H1 (cell line): ENCODE data around the gene DOK7. TPM values are rescaled to one million over a fixed set of nuclear protein-coding genes. Genes with fewer than 3 reads are reported as not detected.

Experiments
- CTCF ChIA-PET: fragments of 300-600 bp; sonication (Branson Sonifier 250); formaldehyde crosslinking; loops from one replicate; lab custom pipeline; 2021; ENCODE audit not compliant: partially characterized antibody; lab: Charles Lee
- POLR2A ChIA-PET: fragments of 300-600 bp; sonication (Branson Sonifier 250); formaldehyde crosslinking; loops from one replicate; lab custom pipeline; 2021; ENCODE audit warnings: inconsistent platforms; ENCODE audit not compliant: partially characterized antibody; lab: Charles Lee
- DNase-seq, 2 experiments: peaks; one replicate each; pipeline versions ENCODE4 v3.0.0 to v3.0.0-alpha.2; 2010 to 2022; ENCODE audit warnings: low spot score in 2 of 2, low read depth in 1 of 2, mixed read lengths in 1 of 2
- FAIRE-seq: peaks from 2 replicates; lab custom pipeline; 2011; peaks lifted over from hg19 to GRCh38; lab: Jason Lieb, UNC
- H2AFZ ChIP-seq: 2 replicates; pipeline ENCODE4 v1.8.1; 2012; ENCODE audit warnings: low read length, inconsistent platforms
- H2AK5ac ChIP-seq: 2 replicates; pipeline ENCODE4 v1.6.1; 2013; ENCODE audit warnings: low read depth, low read length
- H2BK120ac ChIP-seq: replicated peaks from 2 replicates; pipeline ENCODE3; 2013; ENCODE audit warnings: low read depth, low read length, inconsistent platforms
- H2BK12ac ChIP-seq: 2 replicates; pipeline ENCODE4 v1.6.1; 2013; ENCODE audit warnings: low read depth, low read length
- H2BK15ac ChIP-seq: 2 replicates; pipeline ENCODE4 v1.6.1; 2013; ENCODE audit warnings: low read length
- H2BK20ac ChIP-seq: 2 replicates; pipeline ENCODE4 v1.6.1; 2013; ENCODE audit warnings: low read length
- H2BK5ac ChIP-seq: 2 replicates; pipeline ENCODE4 v1.6.1; 2013; ENCODE audit warnings: low read depth, low read length
- H3K14ac ChIP-seq: 2 replicates; pipeline ENCODE4 v1.6.1; 2013; ENCODE audit warnings: inconsistent platforms; ENCODE audit not compliant: insufficient read length
- H3K18ac ChIP-seq: 2 replicates; pipeline ENCODE4 v1.6.1; 2013; ENCODE audit warnings: low read length; ENCODE audit errors: extremely low read depth
- H3K23ac ChIP-seq: 2 replicates; pipeline ENCODE4 v1.6.1; 2013; ENCODE audit warnings: inconsistent platforms; ENCODE audit not compliant: insufficient read length
- H3K23me2 ChIP-seq: 2 replicates; pipeline ENCODE4 v1.6.1; 2013; ENCODE audit warnings: low read depth, low read length
- H3K27ac ChIP-seq: 2 replicates; pipeline ENCODE4 v1.6.1; 2011; ENCODE audit warnings: low read depth, low read length, inconsistent platforms
- H3K27me3 ChIP-seq, 4 experiments: replicated peaks in 1 of 4; 1 replicate in 1 of 4; 2 replicates in 3 of 4; pipeline versions ENCODE4 v1.6.1 to v1.8.1; 2011 to 2013; ENCODE audit warnings: low read length in 3 of 4, mild to moderate bottlenecking in 3 of 4, inconsistent platforms in 2 of 4, mixed read lengths in 2 of 4, moderate library complexity in 1 of 4; ENCODE audit not compliant: control insufficient read depth in 3 of 4, insufficient read depth in 3 of 4; ENCODE audit errors: extremely low read depth in 1 of 4
- H3K36me3 ChIP-seq, 4 experiments: 2 replicates each; pipeline versions ENCODE4 v1.6.1 to v1.8.1; 2011 to 2013; ENCODE audit warnings: mild to moderate bottlenecking in 4 of 4, low read length in 3 of 4, moderate library complexity in 2 of 4, control low read depth in 1 of 4, inconsistent platforms in 1 of 4; ENCODE audit not compliant: insufficient read depth in 4 of 4, control insufficient read depth in 2 of 4
- H3K4ac ChIP-seq: replicated peaks from 2 replicates; pipeline ENCODE3; 2013; ENCODE audit warnings: low read length, low read depth, mixed read lengths, inconsistent platforms; ENCODE audit not compliant: insufficient read length
- H3K4me1 ChIP-seq, 4 experiments: replicated peaks in 1 of 4; 1 replicate in 1 of 4; 2 replicates in 3 of 4; pipeline versions ENCODE4 v1.6.1 to v1.8.1; 2011 to 2013; ENCODE audit warnings: low read length in 3 of 4, inconsistent platforms in 2 of 4, mixed read lengths in 1 of 4; ENCODE audit not compliant: insufficient read depth in 4 of 4, control insufficient read depth in 3 of 4
- H3K4me2 ChIP-seq, 2 experiments: 2 replicates each; pipeline versions ENCODE4 v1.6.1 to v1.8.1; 2011 to 2013; ENCODE audit warnings: low read depth in 2 of 2, low read length in 2 of 2, control low read depth in 1 of 2, inconsistent platforms in 1 of 2, mild to moderate bottlenecking in 1 of 2; ENCODE audit not compliant: insufficient read depth in 1 of 2
- H3K4me3 ChIP-seq, 4 experiments: fragments of 200-600, 300-600 bp in 1 of 4; sonication (generic), shearing (Covaris generic), sonication (Bioruptor Twin) in 1 of 4; 2 replicates each; pipeline versions ENCODE4 v1.5.1 to v1.8.1; 2011 to 2016; ENCODE audit warnings: low read length in 4 of 4, low read depth in 3 of 4, control low read depth in 2 of 4, inconsistent platforms in 2 of 4, mild to moderate bottlenecking in 2 of 4, mixed read lengths in 1 of 4, moderate library complexity in 1 of 4; ENCODE audit not compliant: insufficient read depth in 2 of 4; ENCODE audit errors: extremely low read depth in 1 of 4
- H3K56ac ChIP-seq: replicated peaks from 2 replicates; pipeline ENCODE3; 2013; ENCODE audit warnings: low read depth, mild to moderate bottlenecking, mixed read lengths, low read length, inconsistent platforms; ENCODE audit not compliant: insufficient read length
- H3K79me1 ChIP-seq: 2 replicates; pipeline ENCODE4 v1.6.1; 2013; ENCODE audit warnings: low read depth, low read length, control low read depth
- H3K79me2 ChIP-seq, 2 experiments: 2 replicates each; pipeline versions ENCODE4 v1.6.1 to v1.8.1; 2012 to 2013; ENCODE audit warnings: low read length in 2 of 2, mild to moderate bottlenecking in 2 of 2, inconsistent platforms in 1 of 2; ENCODE audit not compliant: insufficient read depth in 2 of 2, control insufficient read depth in 1 of 2
- H3K9ac ChIP-seq, 4 experiments: replicated peaks in 1 of 4; 1 replicate in 1 of 4; 2 replicates in 3 of 4; pipeline versions ENCODE4 v1.6.1 to v1.8.1; 2011 to 2013; ENCODE audit warnings: low read depth in 3 of 4, low read length in 3 of 4, control low read depth in 2 of 4, mild to moderate bottlenecking in 2 of 4, moderate library complexity in 2 of 4, inconsistent platforms in 1 of 4; ENCODE audit errors: extremely low read depth in 1 of 4
- H3K9me3 ChIP-seq, 2 experiments: 2 replicates each; pipeline versions ENCODE4 v1.6.1 to v1.8.1; 2012 to 2013; ENCODE audit warnings: mild to moderate bottlenecking in 2 of 2, moderate library complexity in 2 of 2, control low read depth in 1 of 2, inconsistent platforms in 1 of 2, low read depth in 1 of 2, low read length in 1 of 2, mixed read lengths in 1 of 2; ENCODE audit not compliant: insufficient read depth in 2 of 2
- H4K20me1 ChIP-seq, 2 experiments: replicated peaks in 1 of 2; 2 replicates each; pipeline versions ENCODE3 to v1.8.1; 2011 to 2013; ENCODE audit warnings: inconsistent platforms in 2 of 2, low read length in 2 of 2, mild to moderate bottlenecking in 1 of 2; ENCODE audit not compliant: insufficient read depth in 2 of 2, control insufficient read depth in 1 of 2
- H4K5ac ChIP-seq: 2 replicates; pipeline ENCODE4 v1.6.1; 2013; ENCODE audit warnings: low read length, low read depth, mixed read lengths, inconsistent platforms; ENCODE audit not compliant: insufficient read length
- H4K8ac ChIP-seq: 2 replicates; pipeline ENCODE4 v1.8.0; 2013; ENCODE audit warnings: mild to moderate bottlenecking, moderate library complexity, low read length, inconsistent platforms; ENCODE audit not compliant: insufficient read depth; ENCODE audit errors: extremely low read depth
- H4K91ac ChIP-seq: replicated peaks from 2 replicates; pipeline ENCODE3; 2013; ENCODE audit warnings: low read length, mixed read lengths, inconsistent platforms; ENCODE audit not compliant: insufficient read length
- ASH2L ChIP-seq: fragments of 200-600, 300-600 bp; sonication (generic); IDR thresholded peaks from one replicate; pipeline ENCODE4 v1.7.1; 2017; ENCODE audit warnings: low read length
- BACH1 ChIP-seq: IDR thresholded peaks from 2 replicates; pipeline ENCODE4 v1.6.1; 2012; ENCODE audit warnings: low read length, improper control_type of control experiment
- EGR1 ChIP-seq: IDR thresholded peaks from 2 replicates; pipeline ENCODE4 v1.6.1; 2011; ENCODE audit warnings: low read depth, low read length, borderline replicate concordance
- EP300 ChIP-seq, 2 experiments: IDR thresholded peaks; 1 replicate in 1 of 2; 2 replicates in 1 of 2; pipeline ENCODE4 v1.6.1; 2011 to 2012; ENCODE audit warnings: low read depth in 2 of 2, low read length in 2 of 2, mild to moderate bottlenecking in 2 of 2, borderline replicate concordance in 1 of 2, inconsistent platforms in 1 of 2, moderate library complexity in 1 of 2
- HDAC2 ChIP-seq, 2 experiments: fragments of 300-600 bp in 1 of 2; sonication (generic) in 1 of 2; IDR thresholded peaks; 2 replicates each; pipeline ENCODE4 v1.6.1; 2011 to 2012; ENCODE audit warnings: low read depth in 2 of 2, low read length in 2 of 2, mild to moderate bottlenecking in 2 of 2, moderate library complexity in 2 of 2, borderline replicate concordance in 1 of 2, inconsistent platforms in 1 of 2
- HDAC6 ChIP-seq: IDR thresholded peaks from one replicate; pipeline ENCODE4 v1.7.1; 2012; ENCODE audit warnings: low read depth, mild to moderate bottlenecking, inconsistent platforms, low read length, moderate library complexity
- POU5F1 ChIP-seq: IDR thresholded peaks from 2 replicates; pipeline ENCODE4 v1.6.1; 2011; ENCODE audit warnings: low read depth, mild to moderate bottlenecking, low read length, moderate library complexity
- RFX5 ChIP-seq: IDR thresholded peaks from 2 replicates; pipeline ENCODE4 v1.6.1; 2011; ENCODE audit warnings: low read depth, low read length, improper control_type of control experiment, borderline replicate concordance
- SP4 ChIP-seq: IDR thresholded peaks from 2 replicates; pipeline ENCODE4 v1.6.1; 2012; ENCODE audit warnings: low read length, inconsistent platforms
- TCF12 ChIP-seq: IDR thresholded peaks from 2 replicates; pipeline ENCODE4 v1.6.1; 2011; ENCODE audit warnings: low read depth, mild to moderate bottlenecking, low read length
- WGBS, 2 experiments: shearing (Covaris generic) in 1 of 2; methylation state at CpG; one replicate each; pipeline versions ENCODE4 v1.1.6 to v1.1.7; 2013 to 2015; ENCODE audit warnings: low lambda C conversion rate in 2 of 2, mixed read lengths in 2 of 2, inconsistent platforms in 1 of 2, low coverage in 1 of 2, missing lambda C conversion rate in 1 of 2; ENCODE audit not compliant: insufficient replicate concordance in 2 of 2, insufficient coverage in 1 of 2, insufficient read length in 1 of 2; ENCODE audit errors: extremely low coverage in 1 of 2, missing lambda C conversion rate in 1 of 2; 5-methylcytosine and 5-hydroxymethylcytosine counted together
- polyA plus RNA-seq, 7 experiments: library from polyadenylated mRNA; depleted of rRNA in 3 of 7; stranded (reverse) in 5 of 7; unstranded in 2 of 7; fragments of >200 nt in 5 of 7; fragments of 200-250 nt in 2 of 7; gene quantifications; 1 replicate in 5 of 7; 2 replicates in 1 of 7; 4 replicates in 1 of 7; pipeline versions ENCODE4 v1.2.1 to v1.2.3, GENCODE V29; 2011 to 2013; ENCODE audit warnings: missing spikeins in 2 of 7, mixed read lengths in 2 of 7
- total RNA-seq: library from RNA; stranded (reverse); fragmentation: NEBNext Ultra II Directional; extraction: Animal tissue kit (Norgen Biotek cat#: 25700); gene quantifications from 2 replicates; pipeline ENCODE4 v1.2.1, GENCODE V29; 2021
- TF ChIP-seq, protein P1 (sequence below): IDR thresholded peaks from 2 replicates; pipeline ENCODE4 v1.6.1; 2012; ENCODE audit warnings: inconsistent platforms
- TF ChIP-seq, protein P2 (sequence below): IDR thresholded peaks from 2 replicates; pipeline ENCODE4 v1.6.1; 2011; ENCODE audit warnings: low read length, improper control_type of control experiment

Gene DOK7
- total and polyA plus RNA-seq, 2 of the 8 experiments (the other 6 are each of a cell fraction or from before 2014, with no cell fraction given), result 0.32 TPM; not detected in 1

DNA sequence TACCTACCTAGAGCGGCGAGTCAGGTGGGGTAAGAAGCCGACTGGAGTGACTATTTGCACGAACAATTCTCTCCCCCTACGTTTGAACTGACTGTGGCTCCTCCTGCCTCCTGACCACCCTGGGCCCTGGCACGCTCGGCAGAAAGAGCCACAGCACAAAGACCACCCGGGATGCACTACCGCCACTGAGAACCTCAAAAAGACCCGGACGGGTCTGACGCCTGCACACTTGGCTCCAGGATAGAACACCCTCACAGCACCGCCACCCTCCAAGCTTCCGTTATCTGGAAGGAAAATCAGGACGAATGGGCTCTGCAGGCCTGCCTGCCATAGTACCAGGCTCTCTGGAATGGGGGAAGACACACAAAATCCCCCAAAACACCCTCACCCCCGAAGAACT is 66.9 kb downstream of the DOK7 start:
- H3K79me2 ChIP-seq, result peaks cover 0 to 35% of the 10 kb centered on the region in 2 experiments; a peak in 1 of 4 replicates
- peaks cover 1 to 18% (median 13%) of the 10 kb centered on the region in 4 experiments; a peak in 5 of 7 replicates for H3K27me3 ChIP-seq
- H2BK20ac ChIP-seq, result no peak overlapping the region
- H3K27ac ChIP-seq, result no peak overlapping the region
- no peak overlapping the region for H2AFZ ChIP-seq
- H2BK5ac ChIP-seq, result no peak overlapping the region
- peak overlapping the region in 1 of 2 experiments; percentile 92; a peak in 1 of 4 replicates for H3K4me2 ChIP-seq
- peaks cover 12% of the 10 kb centered on the region for H3K23me2 ChIP-seq
- H3K9ac ChIP-seq, result no peak overlapping the region
- no peak overlapping the region for H3K14ac ChIP-seq
- H3K56ac ChIP-seq, result no peak overlapping the region
- no peak overlapping the region for H2BK120ac ChIP-seq
- H3K23ac ChIP-seq, result no peak overlapping the region
- ChIA-PET POLR2A (interaction anchor here (2.1 kb wide), 1 partner anchor 12 kb away, joined by 9 read pairs; no protein-coding TSS in a partner anchor), CTCF (interaction anchor here (1.0 kb wide), 1 partner anchor 14 kb away, joined by 3 read pairs; no protein-coding TSS in a partner anchor)
- H3K9me3 ChIP-seq, result no peaks in the 10 kb centered on the region
- 92% methylated on average over 14 of the region's 16 CpGs; no CpG with 5 or more reads in 1 of the 2 experiments for WGBS, 2 experiments
- no peak overlapping the region for H3K4ac ChIP-seq
- peaks cover 27 to 50% of the 10 kb centered on the region in 2 experiments for H4K20me1 ChIP-seq
- H3K36me3 ChIP-seq, result peaks cover 0 to 4% (median 1%) of the 10 kb centered on the region in 4 experiments; a peak in 2 of 8 replicates
- no peak overlapping the region for H4K5ac ChIP-seq
- peaks cover 23% of the 10 kb centered on the region for H3K79me1 ChIP-seq
- no peak for FAIRE-seq
- H3K4me1 ChIP-seq, result peaks cover 3 to 18% (median 12%) of the 10 kb centered on the region in 4 experiments
- H3K4me3 ChIP-seq, result no peak overlapping the region
- no peak overlapping the region for H2BK15ac ChIP-seq
- TF ChIP-seq EGR1 (no peak), HDAC6 (no peak), HDAC2 (IDR thresholded peaks at IDR 0.05; ENCODE audit: borderline replicate concordance in 1 of 2, low read depth in 2 of 2, low read length in 2 of 2) (no peak), EP300 (IDR thresholded peaks at IDR 0.05; ENCODE audit: borderline replicate concordance in 1 of 2, low read depth in 2 of 2, low read length in 2 of 2) (no peak), SP4 (no peak), ASH2L (no peak), TCF12 (no peak), BACH1 (no peak), RFX5 (no peak), POU5F1 (no peak)
- TF ChIP-seq, protein P1, sequence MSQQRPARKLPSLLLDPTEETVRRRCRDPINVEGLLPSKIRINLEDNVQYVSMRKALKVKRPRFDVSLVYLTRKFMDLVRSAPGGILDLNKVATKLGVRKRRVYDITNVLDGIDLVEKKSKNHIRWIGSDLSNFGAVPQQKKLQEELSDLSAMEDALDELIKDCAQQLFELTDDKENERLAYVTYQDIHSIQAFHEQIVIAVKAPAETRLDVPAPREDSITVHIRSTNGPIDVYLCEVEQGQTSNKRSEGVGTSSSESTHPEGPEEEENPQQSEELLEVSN, result no peak
- TF ChIP-seq, protein P2, sequence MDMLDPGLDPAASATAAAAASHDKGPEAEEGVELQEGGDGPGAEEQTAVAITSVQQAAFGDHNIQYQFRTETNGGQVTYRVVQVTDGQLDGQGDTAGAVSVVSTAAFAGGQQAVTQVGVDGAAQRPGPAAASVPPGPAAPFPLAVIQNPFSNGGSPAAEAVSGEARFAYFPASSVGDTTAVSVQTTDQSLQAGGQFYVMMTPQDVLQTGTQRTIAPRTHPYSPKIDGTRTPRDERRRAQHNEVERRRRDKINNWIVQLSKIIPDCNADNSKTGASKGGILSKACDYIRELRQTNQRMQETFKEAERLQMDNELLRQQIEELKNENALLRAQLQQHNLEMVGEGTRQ, result no peak
- H3K18ac ChIP-seq, result no peak overlapping the region
- no peak for DNase-seq
- no peak overlapping the region for H2AK5ac ChIP-seq
- no peak overlapping the region for H4K8ac ChIP-seq
- H4K91ac ChIP-seq, result no peak overlapping the region
- no peak overlapping the region for H2BK12ac ChIP-seq
